Smooth muscle cell (in vitro differentiated cells): ENCODE results near the gene GFER. TPM values are rescaled to one million over a fixed set of nuclear protein-coding genes. Genes with fewer than 3 reads are reported as not detected.
"Not testable (repeated sequence)": the region's sequence is repeated elsewhere in the genome, so short reads cannot be mapped to it uniquely, and the experiment has no call there.

ENCODE experiments used
- DNase-seq: peaks from one replicate; lab custom pipeline; 2025; ENCODE audit not compliant: unreplicated experiment; lab: John Stamatoyannopoulos, UW
- H2AFZ ChIP-seq: fragments of 200-600 bp; sonication (generic); 2 replicates; pipeline ENCODE4 v1.6.0; 2016; ENCODE audit warnings: antibody characterized with exemption, low read depth, mild to moderate bottlenecking
- H3F3A ChIP-seq: fragments of 200-600 bp; sonication (generic); 2 replicates; pipeline ENCODE4 v1.6.0; 2017; ENCODE audit warnings: antibody characterized with exemption, low read depth
- H3K27ac ChIP-seq: fragments of 200-600 bp; sonication (generic); 2 replicates; pipeline ENCODE4 v1.5.1; 2016; ENCODE audit warnings: low read depth, mild to moderate bottlenecking
- H3K27me3 ChIP-seq: fragments of 200-600 bp; sonication (generic); 2 replicates; pipeline ENCODE4 v1.6.1; 2016; ENCODE audit warnings: low read depth, mild to moderate bottlenecking
- H3K36me3 ChIP-seq: fragments of 200-600 bp; sonication (generic); 2 replicates; pipeline ENCODE4 v1.5.1; 2016; ENCODE audit warnings: low read depth
- H3K4me1 ChIP-seq: fragments of 200-600 bp; sonication (generic); 2 replicates; pipeline ENCODE4 v1.5.1; 2016; ENCODE audit warnings: low read depth
- H3K4me2 ChIP-seq: fragments of 200-600 bp; sonication (generic); 2 replicates; pipeline ENCODE4 v1.6.0; 2016; ENCODE audit warnings: mild to moderate bottlenecking
- H3K4me3 ChIP-seq: fragments of 200-600 bp; sonication (generic); 2 replicates; pipeline ENCODE4 v1.5.1; 2016; ENCODE audit warnings: mild to moderate bottlenecking
- H3K79me2 ChIP-seq: fragments of 200-600 bp; sonication (generic); 2 replicates; pipeline ENCODE4 v1.6.0; 2016; ENCODE audit warnings: low read depth, mild to moderate bottlenecking
- H3K9ac ChIP-seq: fragments of 200-600 bp; sonication (generic); 2 replicates; pipeline ENCODE4 v1.6.0; 2016; ENCODE audit warnings: low read depth
- H3K9me3 ChIP-seq: fragments of 200-600 bp; sonication (generic); replicated peaks from 2 replicates; pipeline ENCODE4 v1.5.1; 2016; ENCODE audit warnings: low read depth
- H4K20me1 ChIP-seq: fragments of 200-600 bp; sonication (generic); 2 replicates; pipeline ENCODE4 v1.6.0; 2016; ENCODE audit warnings: low read depth
- CTCF ChIP-seq: fragments of 200-600 bp; sonication (generic); IDR thresholded peaks from 2 replicates; pipeline ENCODE4 v1.5.1; 2017; ENCODE audit warnings: borderline replicate concordance, mild to moderate bottlenecking, antibody characterized with exemption; ENCODE audit not compliant: insufficient read depth, poor library complexity, severe bottlenecking
- WGBS: methylation state at CpG from one replicate; pipeline ENCODE4 v1.1.7; 2016; ENCODE audit warnings: low lambda C conversion rate; 5-methylcytosine and 5-hydroxymethylcytosine counted together
- polyA plus RNA-seq: library from polyadenylated mRNA; unstranded; fragments of >200 nt; fragmentation: Nextera tagmentation; extraction: Ambion mirVana; gene quantifications from 2 replicates; pipeline ENCODE4 v1.2.1, GENCODE V29; 2016
- total RNA-seq: library from RNA; depleted of rRNA; stranded (reverse); fragments of >200 nt; gene quantifications from 2 replicates; pipeline ENCODE4 v1.2.3, GENCODE V29; 2014

Gene GFER
- total and polyA plus RNA-seq, 2 experiments from 2014 or later: 15.1 to 41.2 TPM

GRCh38 chr16:2008631-2009163 lies 24.7 kb downstream of the GFER start:
- Histone ChIP-seq H4K20me1 (peaks cover 56% of the 10 kb centered on the region), H3K36me3 (no peaks in the 10 kb centered on the region), H3K9ac (peak overlapping the region; percentile 88), H3K27me3 (no peaks in the 10 kb centered on the region), H3K27ac (peak overlapping the region; percentile 79), H3K4me3 (peak overlapping the region; percentile 98), H3K4me1 (peaks cover 27% of the 10 kb centered on the region), H3F3A (no peaks in the 10 kb centered on the region), H3K4me2 (peak overlapping the region; percentile 90), H2AFZ (no peak overlapping the region), H3K79me2 (peaks cover 55% of the 10 kb centered on the region), H3K9me3 (no peaks in the 10 kb centered on the region)
- no peak for TF ChIP-seq CTCF
- 11% methylated on average over 23 of the region's 23 CpGs for WGBS
- DNase-seq: no peak

GRCh38 chr16:2009164-2009711 lies 25.2 kb downstream of the GFER start:
- no peak for DNase-seq
- no peak overlapping the region for H2AFZ ChIP-seq
- H3K79me2 ChIP-seq: peaks cover 52% of the 10 kb centered on the region
- H3K4me2 ChIP-seq: peak overlapping the region; percentile 90
- no peaks in the 10 kb centered on the region for H3K9me3 ChIP-seq
- no peak for TF ChIP-seq CTCF
- peaks cover 50% of the 10 kb centered on the region for H4K20me1 ChIP-seq
- 2% methylated on average over 6 of the region's 55 CpGs for WGBS
- H3K27me3 ChIP-seq: no peaks in the 10 kb centered on the region
- H3K9ac ChIP-seq: peak overlapping the region; percentile 88
- peak overlapping the region; percentile 98 for H3K4me3 ChIP-seq
- peaks cover 23% of the 10 kb centered on the region for H3K4me1 ChIP-seq
- H3F3A ChIP-seq: no peaks in the 10 kb centered on the region
- H3K27ac ChIP-seq: peak overlapping the region; percentile 79
- H3K36me3 ChIP-seq: no peaks in the 10 kb centered on the region

- Histone ChIP-seq H4K20me1 (peaks cover 43% of the 10 kb centered on the region), H3K27me3 (no peaks in the 10 kb centered on the region), H3F3A (no peaks in the 10 kb centered on the region), H3K9me3 (no peaks in the 10 kb centered on the region), H3K36me3 (no peaks in the 10 kb centered on the region), H3K27ac (peak within 1 kb of the TSS; percentile 94), H3K4me2 (peak within 1 kb of the TSS; percentile 97), H3K4me3 (peak within 1 kb of the TSS; percentile 98), H3K79me2 (peaks cover 45% of the 10 kb centered on the region), H2AFZ (peak within 1 kb of the TSS; percentile 97), H3K9ac (peak within 1 kb of the TSS; percentile 88), H3K4me1 (peaks cover 21% of the 10 kb centered on the region)
- TF ChIP-seq CTCF: no peak
- WGBS: 3% methylated on average over 50 of the region's 52 CpGs
- peak; percentile 33 for DNase-seq
Measured at GRCh38 chr16:2009791-2010510, 26.0 kb downstream of the GFER start, which contains the start of gene ZNF598. TSS of gene ZNF598 (minus strand) at chr16:2009821.

GRCh38 chr16:2011726-2012125 lies 27.7 kb downstream of the GFER start:
- not testable (repeated sequence) for H3K27ac ChIP-seq, H3K4me3 ChIP-seq, H3K9me3 ChIP-seq, H3K4me2 ChIP-seq, H3F3A ChIP-seq, H2AFZ ChIP-seq, H3K27me3 ChIP-seq, H3K36me3 ChIP-seq, DNase-seq, H3K9ac ChIP-seq
- Histone ChIP-seq H4K20me1 (peaks cover 26% of the 10 kb centered on the region), H3K79me2 (peaks cover 27% of the 10 kb centered on the region), H3K4me1 (peaks cover 21% of the 10 kb centered on the region)
- 89% methylated on average over 9 of the region's 9 CpGs for WGBS
